IMR-90 (cell line): ENCODE results near the gene IBSP. TPM values are rescaled to one million over a fixed set of nuclear protein-coding genes. Genes with fewer than 3 reads are reported as not detected.

Experiments used
- ATAC-seq: fragments of 200-7000 bp; cut with Tn5 transposase; 2 replicates; pipeline ENCODE4 v1.9.1; 2020; ENCODE audit warnings: low read depth, mild to moderate bottlenecking, moderate library complexity
- BruUV-seq: library from RNA; stranded (reverse); fragments of 400-500 nt; replicated peaks from 2 replicates; lab custom pipeline; 2021; lab: Mats Ljungman, UMichigan
- CTCF ChIA-PET: fragments of 300-600 bp; formaldehyde crosslinking; extraction: SDS; loops from one replicate; lab custom pipeline; 2021; ENCODE audit warnings: antibody characterized with exemption; lab: Yijun Ruan, JAX
- POLR2A ChIA-PET: fragments of 300-600 bp; sonication (Branson Sonifier 250); formaldehyde crosslinking; loops from one replicate; lab custom pipeline; 2022; ENCODE audit warnings: antibody characterized with exemption; ENCODE audit not compliant: unreplicated experiment; lab: Charles Lee
- DNase-seq: peaks from one replicate; pipeline ENCODE4 v3.0.0; 2013
- H2AFZ ChIP-seq: replicated peaks from 2 replicates; pipeline ENCODE3; 2013; ENCODE audit warnings: low read length, mild to moderate bottlenecking; ENCODE audit not compliant: poor library complexity
- H2AK5ac ChIP-seq: 2 replicates; pipeline ENCODE4 v1.6.1; 2013; ENCODE audit warnings: low read depth, low read length, inconsistent platforms
- H2AK9ac ChIP-seq: replicated peaks from 2 replicates; pipeline ENCODE3; 2013; ENCODE audit warnings: mild to moderate bottlenecking, low read depth, low read length, moderate library complexity; ENCODE audit not compliant: poor library complexity
- H2BK120ac ChIP-seq: 2 replicates; pipeline ENCODE4 v1.6.1; 2013; ENCODE audit warnings: low read depth, low read length, inconsistent platforms
- H2BK15ac ChIP-seq: 3 replicates; pipeline ENCODE4 v1.6.1; 2013; ENCODE audit warnings: low read depth, low read length, inconsistent platforms
- H2BK20ac ChIP-seq: 2 replicates; pipeline ENCODE4 v1.6.1; 2013; ENCODE audit warnings: low read depth, mild to moderate bottlenecking, inconsistent platforms, low read length, moderate library complexity
- H2BK5ac ChIP-seq: 2 replicates; pipeline ENCODE4 v1.6.1; 2013; ENCODE audit warnings: mild to moderate bottlenecking, low read depth, low read length, inconsistent platforms; ENCODE audit not compliant: poor library complexity, severe bottlenecking
- H3K14ac ChIP-seq: replicated peaks from 2 replicates; pipeline ENCODE4 v1.6.1; 2013; ENCODE audit warnings: low read depth, low read length, inconsistent platforms
- H3K18ac ChIP-seq: 2 replicates; pipeline ENCODE4 v1.6.1; 2013; ENCODE audit warnings: low read depth, low read length, control low read depth
- H3K23ac ChIP-seq: 2 replicates; pipeline ENCODE4 v1.6.1; 2013; ENCODE audit warnings: low read depth, low read length, inconsistent platforms
- H3K27ac ChIP-seq: 2 replicates; pipeline ENCODE4 v1.5.1; 2013; ENCODE audit warnings: mild to moderate bottlenecking, control low read depth, low read length; ENCODE audit not compliant: insufficient read depth
- H3K27me3 ChIP-seq: 2 replicates; pipeline ENCODE4 v1.6.1; 2013; ENCODE audit warnings: low read length; ENCODE audit not compliant: control insufficient read depth, insufficient read depth
- H3K36me3 ChIP-seq: 2 replicates; pipeline ENCODE4 v1.6.1; 2013; ENCODE audit warnings: low read length, mixed read lengths; ENCODE audit not compliant: control insufficient read depth, insufficient read depth
- H3K4ac ChIP-seq: 2 replicates; pipeline ENCODE4 v1.6.1; 2013; ENCODE audit warnings: low read depth, low read length, inconsistent platforms
- H3K4me1 ChIP-seq: 2 replicates; pipeline ENCODE4 v1.6.1; 2013; ENCODE audit warnings: low read length, mixed read lengths; ENCODE audit not compliant: control insufficient read depth, insufficient read depth
- H3K4me2 ChIP-seq: 2 replicates; pipeline ENCODE4 v1.6.1; 2013; ENCODE audit warnings: low read depth, mild to moderate bottlenecking, control low read depth, low read length, moderate library complexity
- H3K4me3 ChIP-seq: 2 replicates; pipeline ENCODE4 v1.5.1; 2013; ENCODE audit warnings: low read depth, mild to moderate bottlenecking, control low read depth, low read length, moderate library complexity; ENCODE audit not compliant: insufficient read depth
- H3K56ac ChIP-seq: 2 replicates; pipeline ENCODE4 v1.6.1; 2013; ENCODE audit warnings: low read length, inconsistent platforms; ENCODE audit not compliant: insufficient read depth; ENCODE audit errors: extremely low read depth
- H3K79me1 ChIP-seq, 2 experiments: 2 replicates each; pipeline ENCODE4 v1.6.1; 2013; ENCODE audit warnings: low read length in 2 of 2, inconsistent platforms in 1 of 2, low read depth in 1 of 2
- H3K9ac ChIP-seq: 2 replicates; pipeline ENCODE4 v1.6.1; 2013; ENCODE audit warnings: low read depth, low read length, control low read depth
- H3K9me1 ChIP-seq: 2 replicates; pipeline ENCODE4 v1.6.1; 2013; ENCODE audit warnings: low read length, inconsistent platforms; ENCODE audit not compliant: insufficient read depth
- H3K9me3 ChIP-seq: 2 replicates; pipeline ENCODE4 v1.6.1; 2013; ENCODE audit warnings: low read length; ENCODE audit not compliant: control insufficient read depth, insufficient read depth
- H4K20me1 ChIP-seq: 2 replicates; pipeline ENCODE4 v1.6.1; 2013; ENCODE audit warnings: low read length, inconsistent platforms; ENCODE audit not compliant: insufficient read depth
- H4K5ac ChIP-seq: 2 replicates; pipeline ENCODE4 v1.6.1; 2013; ENCODE audit warnings: mild to moderate bottlenecking, low read depth, low read length, control low read depth
- H4K8ac ChIP-seq, 2 experiments: 2 replicates each; pipeline ENCODE4 v1.6.1; 2013; ENCODE audit warnings: low read depth in 2 of 2, low read length in 2 of 2, control low read depth in 1 of 2, inconsistent platforms in 1 of 2
- H4K91ac ChIP-seq: 2 replicates; pipeline ENCODE4 v1.6.1; 2013; ENCODE audit warnings: low read depth, low read length, inconsistent platforms; ENCODE audit not compliant: insufficient read depth
- CEBPB ChIP-seq: IDR thresholded peaks from 2 replicates; pipeline ENCODE4 v1.6.1; 2012; ENCODE audit warnings: low read depth, low read length, improper control_type of control experiment
- NFE2L2 ChIP-seq: fragments of 150-350 bp; IDR thresholded peaks from 2 replicates; pipeline ENCODE4 v1.6.1; 2016; ENCODE audit warnings: low read depth, mild to moderate bottlenecking, low read length
- WGBS, 2 experiments: methylation state at CpG; one replicate each; pipeline versions ENCODE4 v1.1.5 to v1.1.7; 2013; ENCODE audit warnings: missing lambda C conversion rate in 2 of 2; ENCODE audit not compliant: insufficient read length in 1 of 2; ENCODE audit errors: extremely low coverage in 2 of 2; 5-methylcytosine and 5-hydroxymethylcytosine counted together
- dilution Hi-C: fragments of 300-500 bp; cut with HindIII; formaldehyde crosslinking; loops from one replicate; pipeline ENCODE4 v1.14.3; 2018; ENCODE audit warnings: low sequenced_read_pairs; ENCODE audit not compliant: unreplicated experiment
- in situ Hi-C: fragments of 300-500 bp; cut with MboI; formaldehyde crosslinking; loops from 3 replicates; pipeline ENCODE4 v1.14.3; 2019; ENCODE audit warnings: low sequenced_read_pairs, inconsistent platforms, mixed read lengths
- intact Hi-C: fragments of 100-400 bp; cut with micrococcal nuclease; formaldehyde crosslinking; loops from 2 replicates; pipeline ENCODE4 v1.10.0; 2022
- polyA plus RNA-seq, 3 experiments: library from polyadenylated mRNA; depleted of rRNA; stranded (reverse); fragments of >200 nt; gene quantifications; 2 replicates each; pipeline ENCODE4 v1.2.3, GENCODE V29; 2012; ENCODE audit warnings: low replicate concordance in 1 of 3
- total RNA-seq: library from RNA; depleted of rRNA; stranded (reverse); fragments of >200 nt; gene quantifications from 2 replicates; pipeline ENCODE4 v1.2.3, GENCODE V29; 2012

The IBSP gene
- total and polyA plus RNA-seq, 2 of the 4 experiments (the other 2 are of a cell fraction), result not detected

- ChIA-PET CTCF (no interaction called here), POLR2A (no interaction called here)
- no peak overlapping the region for H2AFZ ChIP-seq
- no peak overlapping the region for H3K23ac ChIP-seq
- H4K5ac ChIP-seq, result no peak overlapping the region
- no peak overlapping the region for H3K4me3 ChIP-seq
- no peak overlapping the region for H3K4ac ChIP-seq
- dilution Hi-C loops (no loop called here), intact Hi-C loops (no loop called here), in situ Hi-C loops (no loop called here)
- H2BK5ac ChIP-seq, result peak overlapping the region; percentile 74
- no peak overlapping the region for H2AK9ac ChIP-seq
- no peak overlapping the region for H4K91ac ChIP-seq
- BruUV-seq, result no TSS peak
- no peak overlapping the region for H2BK120ac ChIP-seq
- ATAC-seq (peak; percentile 44; the same call in 1 of the 2 replicates), DNase-seq (peak; percentile 38)
- no peak overlapping the region for H3K9ac ChIP-seq
- no peak overlapping the region; a peak in 1 of 4 replicates for H4K8ac ChIP-seq
- H3K18ac ChIP-seq, result no peak overlapping the region
- no peak overlapping the region for H2BK20ac ChIP-seq
- H3K56ac ChIP-seq, result no peak overlapping the region
- TF ChIP-seq NFE2L2 (no peak), CEBPB (peak; percentile 65; the same call in 1 of the 2 replicates)
- no peaks in the 10 kb centered on the region for H4K20me1 ChIP-seq
- H3K27ac ChIP-seq, result no peak overlapping the region
- H3K14ac ChIP-seq, result no peak overlapping the region
- no peak overlapping the region for H2AK5ac ChIP-seq
- WGBS, 2 experiments, result no CpG with 5 or more reads among the region's 2 CpGs
- no peaks in the 10 kb centered on the region for H3K9me3 ChIP-seq
- no peak overlapping the region for H2BK15ac ChIP-seq
- H3K4me2 ChIP-seq, result peak overlapping the region; percentile 19; the same call in 1 of the 2 replicates
- no peaks in the 10 kb centered on the region for H3K27me3 ChIP-seq
- no peaks in the 10 kb centered on the region for H3K79me1 ChIP-seq
- no peaks in the 10 kb centered on the region for H3K4me1 ChIP-seq
- no peaks in the 10 kb centered on the region for H3K36me3 ChIP-seq
- no peaks in the 10 kb centered on the region for H3K9me1 ChIP-seq
Measured at GRCh38 chr4:87805971-87806370, 6.6 kb downstream of the IBSP start.
